Neuronal stem cell (in vitro differentiated cells): ENCODE measurements around the gene SEMA6B.

Experiments
- DNase-seq: peaks from one replicate; pipeline ENCODE4 v3.0.0-alpha.2; 2013; ENCODE audit warnings: low spot score
- H2AFZ ChIP-seq: one replicate; pipeline ENCODE4 v1.6.1; 2013; ENCODE audit warnings: mild to moderate bottlenecking, low read length, inconsistent platforms
- H2AK5ac ChIP-seq: 2 replicates; pipeline ENCODE4 v1.6.1; 2013; ENCODE audit warnings: low read depth, mild to moderate bottlenecking, inconsistent platforms, low read length, moderate library complexity, mixed read lengths
- H2BK120ac ChIP-seq: 2 replicates; pipeline ENCODE4 v1.6.1; 2013; ENCODE audit warnings: low read depth, mild to moderate bottlenecking, inconsistent platforms, low read length, moderate library complexity, mixed read lengths
- H2BK12ac ChIP-seq: one replicate; pipeline ENCODE4 v1.6.1; 2013; ENCODE audit warnings: low read length, inconsistent platforms
- H2BK15ac ChIP-seq: 2 replicates; pipeline ENCODE4 v1.6.1; 2013; ENCODE audit warnings: mild to moderate bottlenecking, low read length, inconsistent platforms, mixed read lengths
- H2BK5ac ChIP-seq: one replicate; pipeline ENCODE4 v1.6.1; 2013; ENCODE audit warnings: inconsistent platforms, mild to moderate bottlenecking, low read length, moderate library complexity
- H3K14ac ChIP-seq: one replicate; pipeline ENCODE4 v1.6.1; 2013; ENCODE audit warnings: low read length, inconsistent platforms
- H3K18ac ChIP-seq: 2 replicates; pipeline ENCODE4 v1.6.1; 2013; ENCODE audit warnings: low read length, inconsistent platforms
- H3K23ac ChIP-seq: 2 replicates; pipeline ENCODE4 v1.6.1; 2013; ENCODE audit warnings: low read depth, mild to moderate bottlenecking, mixed read lengths, low read length, inconsistent platforms; ENCODE audit not compliant: poor library complexity
- H3K27ac ChIP-seq: replicated peaks from 3 replicates; pipeline ENCODE4 v1.5.1; 2013; ENCODE audit warnings: low read length, inconsistent platforms
- H3K27me3 ChIP-seq, 3 experiments: 2 replicates each; pipeline ENCODE4 v1.6.1; 2013; ENCODE audit warnings: low read length in 3 of 3, mild to moderate bottlenecking in 2 of 3, inconsistent platforms in 1 of 3, low read depth in 1 of 3, mixed read lengths in 1 of 3, moderate library complexity in 1 of 3; ENCODE audit not compliant: control insufficient read depth in 3 of 3, insufficient read depth in 3 of 3
- H3K36me3 ChIP-seq, 2 donors: replicated peaks in 1 of 2; 2 replicates each; pipeline ENCODE4 v1.6.1; 2013; ENCODE audit warnings: low read length in 2 of 2; ENCODE audit not compliant: control insufficient read depth in 2 of 2, insufficient read depth in 2 of 2
- H3K4ac ChIP-seq: 2 replicates; pipeline ENCODE4 v1.6.1; 2013; ENCODE audit warnings: inconsistent platforms, mild to moderate bottlenecking, low read length, moderate library complexity
- H3K4me1 ChIP-seq, 2 donors: 1 replicate in 1 of 2; 2 replicates in 1 of 2; pipeline ENCODE4 v1.6.1; 2013; ENCODE audit warnings: low read length in 2 of 2, low read depth in 1 of 2; ENCODE audit not compliant: control insufficient read depth in 2 of 2, insufficient read depth in 1 of 2
- H3K4me2 ChIP-seq: one replicate; pipeline ENCODE4 v1.6.1; 2013; ENCODE audit warnings: mild to moderate bottlenecking, low read length, inconsistent platforms; ENCODE audit not compliant: insufficient read depth, poor library complexity, severe bottlenecking
- H3K4me3 ChIP-seq, 2 donors: 2 replicates each; pipeline ENCODE4 v1.5.1; 2013; ENCODE audit warnings: low read length in 2 of 2, mild to moderate bottlenecking in 2 of 2, inconsistent platforms in 1 of 2, moderate library complexity in 1 of 2
- H3K79me1 ChIP-seq: one replicate; pipeline ENCODE4 v1.6.1; 2013; ENCODE audit warnings: low read depth, mild to moderate bottlenecking, inconsistent platforms, low read length, moderate library complexity
- H3K9ac ChIP-seq: one replicate; pipeline ENCODE4 v1.6.1; 2013; ENCODE audit warnings: mild to moderate bottlenecking, low read depth, low read length, inconsistent platforms; ENCODE audit not compliant: poor library complexity
- H3K9me3 ChIP-seq, 2 donors: replicated peaks in 1 of 2; 2 replicates each; pipeline versions ENCODE3 to v1.6.1; 2013; ENCODE audit warnings: low read length in 2 of 2, mild to moderate bottlenecking in 2 of 2, inconsistent platforms in 1 of 2, low read depth in 1 of 2, mixed read lengths in 1 of 2, moderate library complexity in 1 of 2; ENCODE audit not compliant: control insufficient read depth in 2 of 2, insufficient read depth in 1 of 2
- H4K8ac ChIP-seq: one replicate; pipeline ENCODE4 v1.6.1; 2013; ENCODE audit warnings: low read depth, mild to moderate bottlenecking, inconsistent platforms, low read length, moderate library complexity
- H4K91ac ChIP-seq: one replicate; pipeline ENCODE4 v1.6.1; 2013; ENCODE audit warnings: low read length, low read depth, mild to moderate bottlenecking, inconsistent platforms; ENCODE audit not compliant: poor library complexity
- WGBS, 2 donors: extraction: QIAGEN DNeasy Blood & Tissue Kit; methylation state at CpG; one replicate each; pipeline ENCODE4 v1.1.7; 2013; ENCODE audit warnings: missing lambda C conversion rate in 2 of 2, mixed read lengths in 1 of 2; ENCODE audit not compliant: insufficient read length in 2 of 2, insufficient replicate concordance in 1 of 2; ENCODE audit errors: extremely low coverage in 2 of 2; 5-methylcytosine and 5-hydroxymethylcytosine counted together

SEMA6B gene

DNA sequence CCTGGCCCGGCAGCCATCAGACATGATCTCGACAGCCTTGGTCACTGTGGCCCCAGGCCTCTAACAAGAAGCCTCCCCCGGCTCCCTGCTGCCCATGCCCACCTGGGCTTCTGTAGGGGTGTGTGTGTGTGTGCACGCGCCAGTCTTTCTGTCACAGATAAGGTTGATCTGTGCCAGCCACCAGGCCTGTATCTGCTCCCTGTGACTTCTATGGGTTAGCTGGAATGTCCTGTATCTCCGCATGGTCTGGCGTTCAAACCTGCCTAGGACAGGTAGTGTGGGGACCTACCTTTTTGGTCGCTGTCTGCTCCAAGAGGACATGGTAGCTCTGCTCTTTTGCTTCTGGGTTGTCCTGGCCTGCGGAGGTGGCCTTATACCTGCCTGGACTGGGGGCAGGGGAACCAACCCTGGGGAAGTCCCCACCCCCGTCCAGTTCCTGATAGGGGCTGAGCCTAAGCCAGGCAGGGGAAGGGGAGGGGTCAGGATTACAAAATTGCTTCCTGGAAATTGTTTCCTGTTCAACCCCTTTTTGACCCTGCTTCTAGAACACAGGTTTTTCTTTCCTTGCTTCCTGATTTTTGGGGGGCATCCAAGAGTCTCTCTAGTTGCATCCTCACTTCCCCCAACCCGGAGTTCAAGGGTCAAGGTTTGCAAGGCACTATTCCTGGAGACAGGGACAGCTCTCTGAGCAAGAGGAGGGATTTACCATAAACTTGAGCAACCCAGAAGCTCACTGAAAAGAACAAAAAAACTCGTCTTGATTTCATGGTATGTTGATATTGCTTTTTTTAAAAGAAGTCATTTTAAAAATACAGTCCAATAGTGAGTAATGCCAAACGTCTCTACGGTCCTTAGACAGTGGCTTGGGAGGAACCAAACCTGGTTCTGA lies 19.5 kb downstream of the SEMA6B start, which contains the start of gene LRG1:
TSS of gene LRG1 (minus strand) at position 344 of the 889 bp plus-strand sequence. CDS start at position 321, 23 bp downstream.
- Histone ChIP-seq H2BK12ac (no peak within 1 kb of the TSS), H3K36me3 (no peaks in the 10 kb centered on the region), H3K9ac (no peak within 1 kb of the TSS), H3K79me1 (no peaks in the 10 kb centered on the region), H2BK120ac (no peak within 1 kb of the TSS), H3K18ac (peak within 1 kb of the TSS; percentile 41), H2BK15ac (no peak within 1 kb of the TSS), H3K4me3 (no peak within 1 kb of the TSS), H3K4me1 (peaks cover 4 to 9% of the 10 kb centered on the region in 2 donors), H3K14ac (no peak within 1 kb of the TSS), H4K8ac (no peak within 1 kb of the TSS), H3K23ac (no peak within 1 kb of the TSS), H2AFZ (no peak within 1 kb of the TSS), H2BK5ac (no peak within 1 kb of the TSS), H2AK5ac (no peak within 1 kb of the TSS), H3K27ac (no peak within 1 kb of the TSS), H3K4ac (no peak within 1 kb of the TSS), H3K4me2 (no peak within 1 kb of the TSS), H3K9me3 (peaks cover 0 to 3% of the 10 kb centered on the region in 2 donors), H3K27me3 (peaks cover 0 to 5% (median 0%) of the 10 kb centered on the region in 3 experiments), H4K91ac (no peak within 1 kb of the TSS)
- DNase-seq, result no peak
- WGBS, 2 donors, result no CpG with 5 or more reads among the region's 14 CpGs

DNA sequence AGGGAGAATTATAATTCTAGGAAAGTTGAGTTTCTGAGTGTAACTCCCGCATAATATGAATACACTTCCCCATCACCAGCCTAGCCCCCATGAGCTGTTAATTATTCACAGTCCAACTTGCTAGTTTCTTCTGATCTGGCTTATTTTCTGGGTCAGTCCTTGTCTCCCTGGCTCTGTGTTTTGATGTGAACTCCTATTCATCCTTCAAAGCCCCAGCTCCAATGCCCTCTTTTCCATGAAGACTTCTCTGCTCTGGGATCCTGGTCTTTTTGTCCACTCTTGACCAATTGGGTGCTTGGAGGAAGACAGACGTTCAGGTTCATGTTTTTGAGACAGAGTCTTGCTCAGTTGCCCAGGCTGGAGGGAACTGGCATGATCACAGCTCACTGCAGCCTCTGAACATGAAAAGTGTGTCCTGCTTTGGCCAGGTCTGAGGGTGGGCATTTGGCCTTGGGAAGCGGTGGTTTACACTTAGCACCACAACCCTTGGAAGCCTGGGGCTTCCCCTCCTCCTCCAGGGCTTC lies 20.3 kb downstream of the SEMA6B start:
- no peaks in the 10 kb centered on the region for H3K79me1 ChIP-seq
- no peak overlapping the region for H2BK120ac ChIP-seq
- H3K4ac ChIP-seq, result no peak overlapping the region
- no peak overlapping the region for H4K8ac ChIP-seq
- WGBS, 2 donors, result no CpG with 5 or more reads among the region's 3 CpGs
- H3K4me2 ChIP-seq, result no peak overlapping the region
- H2AFZ ChIP-seq, result no peak overlapping the region
- H3K9ac ChIP-seq, result no peak overlapping the region
- no peak for DNase-seq
- H2AK5ac ChIP-seq, result no peak overlapping the region
- peaks cover 8 to 13% of the 10 kb centered on the region in 2 donors for H3K4me1 ChIP-seq
- H3K27ac ChIP-seq, result no peak overlapping the region
- no peak overlapping the region for H2BK12ac ChIP-seq
- H3K14ac ChIP-seq, result no peak overlapping the region
- H3K36me3 ChIP-seq, result no peaks in the 10 kb centered on the region
- H2BK5ac ChIP-seq, result no peak overlapping the region
- H3K23ac ChIP-seq, result no peak overlapping the region
- peaks cover 0 to 3% of the 10 kb centered on the region in 2 donors for H3K9me3 ChIP-seq
- H2BK15ac ChIP-seq, result no peak overlapping the region
- no peak overlapping the region for H3K4me3 ChIP-seq
- no peak overlapping the region for H4K91ac ChIP-seq
- no peak overlapping the region for H3K18ac ChIP-seq
- peaks cover 0 to 7% (median under 1%) of the 10 kb centered on the region in 3 experiments for H3K27me3 ChIP-seq

DNA sequence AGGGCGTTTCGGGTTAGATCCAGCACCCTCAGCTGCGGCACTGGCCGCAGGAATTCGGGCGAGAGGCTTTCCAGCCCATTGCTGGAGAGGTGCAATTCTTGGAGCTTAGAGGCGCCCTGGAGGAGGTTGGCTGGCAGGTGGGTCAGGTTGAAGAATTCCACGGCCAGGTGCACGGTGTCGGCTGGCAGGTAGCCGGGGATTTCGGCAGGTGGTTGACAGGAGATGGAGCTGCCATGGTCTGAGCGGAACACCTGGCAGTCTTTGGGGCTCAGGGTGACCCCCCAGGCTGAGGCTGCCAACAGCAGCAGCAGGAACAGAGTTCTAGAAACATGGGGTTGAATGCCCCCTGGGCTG lies 20.9 kb downstream of the SEMA6B start:
- Histone ChIP-seq H2BK15ac (no peak overlapping the region), H3K4me3 (no peak overlapping the region)
- DNase-seq, result no peak

DNA sequence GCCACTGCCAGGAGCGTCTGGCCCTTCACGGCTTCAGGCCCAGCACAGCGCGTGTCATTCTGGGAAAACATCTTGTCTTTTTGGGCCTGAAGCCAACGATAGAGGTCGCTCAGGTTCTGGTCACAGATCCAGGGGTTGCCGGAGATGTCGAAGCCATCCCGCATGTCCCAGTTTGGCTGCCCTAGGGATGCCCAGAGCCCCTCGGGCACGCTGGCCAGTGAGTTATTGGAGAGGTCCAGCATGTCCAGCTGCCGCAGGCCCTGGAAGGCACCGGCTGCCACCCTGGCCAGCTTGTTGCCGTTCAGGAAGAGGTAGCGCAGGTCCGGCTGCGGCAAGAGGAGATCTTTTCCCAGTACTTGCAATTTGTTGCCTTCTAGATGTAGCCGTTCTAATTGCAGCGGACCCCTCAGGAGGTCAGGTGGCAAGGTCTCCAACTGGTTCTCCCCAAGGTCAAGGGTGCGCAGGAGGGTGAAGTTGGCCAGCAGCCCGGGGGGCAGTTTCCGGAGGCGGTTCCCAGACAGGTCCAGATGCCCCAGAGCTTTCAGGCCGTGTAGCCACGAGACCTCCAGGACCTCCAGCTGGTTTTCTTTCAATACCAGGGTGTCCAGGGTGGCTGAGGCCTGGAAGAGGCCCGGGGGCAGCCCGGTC lies 21.4 kb downstream of the SEMA6B start:
- no peak overlapping the region for H3K14ac ChIP-seq
- H3K9ac ChIP-seq, result peak overlapping the region; percentile 16
- no peak overlapping the region for H2AFZ ChIP-seq
- peaks cover 0 to 7% (median 5%) of the 10 kb centered on the region in 3 experiments for H3K27me3 ChIP-seq
- H2BK120ac ChIP-seq, result no peak overlapping the region
- no peaks in the 10 kb centered on the region for H3K36me3 ChIP-seq
- H3K4me2 ChIP-seq, result no peak overlapping the region
- H2BK5ac ChIP-seq, result peak overlapping the region; percentile 8
- peak overlapping the region; percentile 10 for H3K4ac ChIP-seq
- H3K79me1 ChIP-seq, result no peaks in the 10 kb centered on the region
- peaks cover 0 to 3% of the 10 kb centered on the region in 2 donors for H3K9me3 ChIP-seq
- no peak for DNase-seq
- no peak overlapping the region for H3K23ac ChIP-seq
- peak overlapping the region; percentile 30 for H2BK12ac ChIP-seq
- H2AK5ac ChIP-seq, result peak overlapping the region; percentile 54
- no CpG with 5 or more reads among the region's 27 CpGs for WGBS, 2 donors
- H4K8ac ChIP-seq, result no peak overlapping the region
- H2BK15ac ChIP-seq, result no peak overlapping the region
- H3K18ac ChIP-seq, result peak overlapping the region; percentile 49
- H3K27ac ChIP-seq, result no peak overlapping the region
- H4K91ac ChIP-seq, result no peak overlapping the region
- H3K4me1 ChIP-seq, result peaks cover 8 to 13% of the 10 kb centered on the region in 2 donors
- no peak overlapping the region for H3K4me3 ChIP-seq

More for the DNA sequence above, 20.9 kb downstream of the SEMA6B start:
- no peak overlapping the region for H4K8ac ChIP-seq
- peak overlapping the region; percentile 30 for H2BK12ac ChIP-seq
- no peak overlapping the region for H3K4me2 ChIP-seq
- H3K79me1 ChIP-seq, result no peaks in the 10 kb centered on the region
- peaks cover 0 to 3% of the 10 kb centered on the region in 2 donors for H3K9me3 ChIP-seq
- H3K4ac ChIP-seq, result no peak overlapping the region
- peak overlapping the region; percentile 55 for H3K18ac ChIP-seq
- no peak overlapping the region for H3K23ac ChIP-seq
- no peak overlapping the region for H3K9ac ChIP-seq
- peaks cover 8 to 13% of the 10 kb centered on the region in 2 donors for H3K4me1 ChIP-seq
- H2AFZ ChIP-seq, result no peak overlapping the region
- H3K27ac ChIP-seq, result no peak overlapping the region
- H3K27me3 ChIP-seq, result peaks cover 0 to 7% (median 5%) of the 10 kb centered on the region in 3 experiments
- H2BK120ac ChIP-seq, result no peak overlapping the region
- H3K14ac ChIP-seq, result no peak overlapping the region
- peak overlapping the region; percentile 54 for H2AK5ac ChIP-seq
- no peak overlapping the region for H2BK5ac ChIP-seq
- H3K36me3 ChIP-seq, result no peaks in the 10 kb centered on the region
- H4K91ac ChIP-seq, result no peak overlapping the region
- no CpG with 5 or more reads among the region's 13 CpGs for WGBS, 2 donors
